Measurements from ENCODE around the gene CAMK2D.

GRCh38 chr4:113610537-113610936 lies 151.0 kb downstream of the CAMK2D start:
- TF ChIP-seq ZNF302 (CRISPR knock-in tag; IDR thresholded peaks at IDR 0.05) (no peak), POLR2A (IDR thresholded peaks at IDR 0.05; ENCODE audit: low read length) (no peak), CTCF (IDR thresholded peaks at IDR 0.05) (no peak), HDAC2 (IDR thresholded peaks at IDR 0.05) (no peak), NR3C1 (IDR thresholded peaks at IDR 0.05) (no peak), JUNB (IDR thresholded peaks at IDR 0.05) (no peak), PBX3 (IDR thresholded peaks at IDR 0.05) (no peak), MYC (IDR thresholded peaks at IDR 0.05; ENCODE audit: borderline replicate concordance, low read length) (no peak), EP300 (IDR thresholded peaks at IDR 0.05) (no peak), E2F6 (IDR thresholded peaks at IDR 0.05; ENCODE audit: borderline replicate concordance, low read depth) (no peak), ELK1 (IDR thresholded peaks at IDR 0.05; ENCODE audit: low read depth, low read length) (no peak), KDM1A (IDR thresholded peaks at IDR 0.05; ENCODE audit: low read depth) (no peak), POLR2AphosphoS2 (conservative IDR thresholded peaks at IDR 0.05; ENCODE audit: low read length) (no peak), REST (IDR thresholded peaks at IDR 0.05) (no peak)

All from A549 (cell line).